GM18951 (cell line): ENCODE measurements around the gene LTV1.

Experiments used
- POLR2A ChIP-seq: IDR thresholded peaks from 4 replicates; pipeline ENCODE4 v1.6.1; 2011; ENCODE audit warnings: mild to moderate bottlenecking; ENCODE audit not compliant: insufficient read length, insufficient read depth; ENCODE audit errors: extremely low read depth
- in situ Hi-C: fragments of 300-500 bp; cut with MboI; formaldehyde crosslinking; loops from one replicate; pipeline ENCODE4 v1.12.0; 2022; ENCODE audit warnings: low sequenced_read_pairs, mixed read lengths, inconsistent platforms; ENCODE audit not compliant: unreplicated experiment

The LTV1 gene

DNA sequence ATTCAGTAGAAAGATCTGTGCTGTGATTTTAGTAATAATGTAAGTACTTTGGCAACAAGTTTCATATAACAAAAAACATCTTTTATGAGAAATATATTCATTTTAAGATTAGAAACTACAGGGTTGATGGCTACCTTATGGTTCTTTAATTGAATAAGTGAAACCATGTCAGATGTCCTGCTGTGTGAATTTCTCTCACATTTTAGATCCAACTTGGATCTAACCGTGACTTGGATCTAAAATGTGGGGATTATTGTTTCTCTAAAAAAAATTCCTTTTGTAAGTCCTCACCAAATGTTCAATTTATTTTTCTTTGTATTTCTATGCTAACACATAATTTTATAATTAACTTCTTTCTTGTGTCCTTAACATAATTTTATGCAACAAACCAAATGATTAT lies 51.5 kb downstream of the LTV1 start:
- in situ Hi-C loops, result no loop called here
- no peak for TF ChIP-seq POLR2A

GRCh38 chr6:143896126-143896860 lies 53.2 kb downstream of the LTV1 start:
- in situ Hi-C loops, result no loop called here
- no peak for TF ChIP-seq POLR2A

- no peak for TF ChIP-seq POLR2A
- in situ Hi-C loops, result no loop called here
Observed at GRCh38 chr6:143900358-143900757, 57.2 kb downstream of the LTV1 start.

DNA sequence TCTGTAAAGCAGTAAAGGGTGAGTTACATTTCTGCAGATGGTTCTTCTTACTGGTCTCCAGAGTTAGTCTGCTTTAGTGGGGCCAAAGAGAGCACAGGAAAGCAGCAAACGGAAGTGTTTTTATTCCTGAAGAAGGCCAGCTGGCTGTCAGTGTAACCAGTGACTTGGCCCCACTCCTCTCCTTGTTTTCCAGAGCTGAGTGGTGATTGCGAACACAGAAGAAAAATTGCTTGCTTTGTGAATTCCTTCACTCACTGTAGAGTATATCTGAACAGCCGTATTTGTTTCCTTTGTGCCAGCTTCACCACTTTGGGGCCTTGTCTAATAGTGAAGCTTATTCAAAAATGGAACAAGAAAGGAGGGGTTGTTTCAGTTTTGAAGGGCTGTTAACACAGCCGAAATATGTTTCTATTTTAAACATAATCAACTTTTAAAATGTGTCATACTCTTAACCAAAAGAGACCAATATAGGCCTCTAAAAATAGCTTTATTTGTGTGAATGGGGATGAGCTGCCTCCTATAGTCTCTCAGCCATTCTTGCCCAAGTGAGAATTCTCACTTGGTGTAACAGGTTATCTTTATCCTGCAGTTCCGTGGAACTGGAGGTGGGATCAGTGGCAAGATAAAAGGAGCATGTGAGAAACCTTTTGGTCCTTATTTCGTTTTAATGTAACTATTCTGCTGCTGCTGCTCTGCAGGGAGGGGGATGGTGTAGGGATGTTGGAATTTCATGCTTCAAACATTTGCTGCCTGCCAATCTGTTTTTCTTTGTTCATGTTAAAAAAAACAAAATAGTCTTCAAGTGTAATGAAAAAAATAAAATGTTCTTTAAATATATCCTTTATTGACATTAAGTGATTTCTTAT lies 59.0 kb downstream of the LTV1 start:
- in situ Hi-C loops, result no loop called here
- TF ChIP-seq POLR2A, result no peak

- in situ Hi-C loops, result no loop called here
- TF ChIP-seq POLR2A, result no peak
Observed at GRCh38 chr6:143902827-143903226, 59.7 kb downstream of the LTV1 start.

DNA sequence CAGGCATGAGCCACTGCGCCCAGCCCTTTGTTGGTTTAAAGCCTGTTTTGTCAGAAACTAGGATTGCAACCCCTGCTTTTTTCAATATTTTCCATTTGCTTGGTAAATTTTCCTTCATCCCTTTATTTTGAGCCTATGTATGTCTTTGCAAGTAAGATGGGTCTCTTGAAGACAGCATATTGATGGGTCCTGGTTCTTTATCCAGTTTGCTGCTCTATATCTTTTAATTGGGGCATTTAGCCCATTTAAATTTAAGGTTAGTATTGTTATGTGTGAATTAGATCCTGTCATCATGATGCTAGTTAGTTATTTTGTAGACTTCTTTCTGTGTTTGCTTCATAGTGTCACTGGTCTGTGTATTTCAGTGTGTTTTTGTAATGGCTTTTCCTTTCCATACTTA lies 67.9 kb downstream of the LTV1 start:
- in situ Hi-C loops, result no loop called here
- no peak for TF ChIP-seq POLR2A

DNA sequence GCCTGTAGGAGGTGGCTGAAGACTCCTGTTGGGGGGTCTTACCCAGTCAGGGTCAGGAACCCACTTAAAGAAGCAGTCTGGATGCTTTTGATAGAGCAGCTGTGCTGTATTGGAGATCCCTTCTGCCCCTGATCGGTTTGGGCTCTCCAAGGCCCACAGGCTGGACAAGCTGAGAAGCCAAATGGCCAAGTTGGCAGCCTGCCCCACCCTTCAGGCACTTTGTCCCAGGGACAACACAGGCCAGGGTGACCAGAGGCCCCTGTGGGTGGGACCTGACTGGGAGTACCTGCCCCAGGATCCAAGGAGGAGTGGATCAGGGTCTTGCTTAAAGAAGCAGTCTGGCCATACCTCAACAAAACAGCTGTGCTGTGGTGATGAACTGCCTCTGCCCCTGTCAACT lies 69.5 kb downstream of the LTV1 start:
- in situ Hi-C loops, result no loop called here
- no peak for TF ChIP-seq POLR2A
